ENCODE results near the gene MIEN1.
"Not testable (repeated sequence)": the region's sequence is repeated elsewhere in the genome, so short reads cannot be mapped to it uniquely, and the experiment has no call there.

The MIEN1 gene

DNA sequence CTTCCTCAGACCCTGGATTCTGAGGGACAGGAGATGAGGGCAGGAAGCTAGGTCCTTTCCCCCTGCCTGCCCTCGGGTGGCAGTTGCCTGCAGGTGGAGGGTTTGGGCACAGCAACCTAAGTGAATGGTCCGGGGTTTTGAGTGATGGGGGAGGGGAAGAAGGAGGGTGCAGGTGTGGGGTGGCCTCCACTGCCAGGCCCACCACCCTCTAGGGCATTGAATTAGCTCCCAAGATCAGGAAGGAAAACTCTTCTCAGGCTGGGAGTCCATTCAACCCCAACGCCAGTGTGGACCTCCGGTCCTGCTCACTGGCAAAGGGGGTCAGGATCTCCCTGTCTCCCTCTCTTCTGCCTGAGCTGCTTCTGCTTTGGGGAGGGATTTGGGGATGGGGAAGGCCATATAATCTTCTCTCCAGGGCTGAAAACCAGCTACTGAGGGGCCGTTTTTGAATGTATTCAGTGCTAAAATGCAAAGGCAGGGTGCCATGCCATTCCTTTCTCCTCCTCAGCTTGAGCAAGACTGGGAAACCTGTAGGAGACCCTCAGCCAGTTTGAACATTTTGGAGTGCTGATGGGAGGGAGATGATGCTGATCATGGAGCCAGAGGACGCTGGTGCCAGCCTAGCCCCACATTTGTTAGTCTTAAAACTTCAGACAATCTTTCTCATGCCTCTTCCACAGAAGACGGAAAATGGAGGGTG is 26.2 kb upstream of the MIEN1 start:
- FAIRE-seq (no peak), DNase-seq (ENCODE audit: insufficient read length, low spot score) (no peak)

DNA sequence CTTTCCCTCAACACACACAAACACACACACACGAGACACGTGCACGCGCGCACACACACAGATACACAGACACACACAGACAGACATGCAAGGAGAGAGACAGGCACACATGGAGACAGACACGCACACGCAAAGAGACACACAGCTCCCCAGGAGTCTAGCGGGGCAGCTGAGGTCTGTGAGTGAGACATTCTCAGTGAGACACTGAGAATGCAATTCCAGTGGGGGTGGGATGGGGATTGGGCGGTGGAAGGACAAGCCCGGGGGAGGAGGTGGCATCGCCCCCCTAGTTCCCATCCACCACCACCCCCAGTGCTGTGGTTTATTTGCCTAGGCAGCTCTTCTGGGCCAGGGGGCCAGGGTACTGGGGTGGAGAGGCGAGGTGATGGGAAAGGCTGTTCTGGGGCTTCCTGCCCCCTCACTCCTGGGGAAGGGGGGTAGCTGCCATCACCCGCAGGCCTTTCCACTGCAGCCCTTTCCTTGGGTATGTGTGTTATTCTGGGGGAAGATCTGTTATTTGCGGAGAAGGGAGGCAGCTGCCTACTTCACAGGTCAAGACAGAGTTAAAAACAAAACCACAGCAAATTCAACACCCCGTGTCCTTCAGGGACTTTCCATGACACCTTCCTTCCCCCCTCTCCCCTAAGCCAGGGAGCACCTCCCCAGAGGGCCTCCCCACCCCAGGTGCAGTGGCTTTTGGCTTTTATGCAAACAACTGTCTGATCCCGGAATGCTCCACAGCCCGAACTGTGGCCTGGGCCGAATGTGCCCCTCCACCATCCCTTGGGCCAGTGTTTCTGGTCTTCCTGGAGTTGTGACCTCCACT is 25.4 kb upstream of the MIEN1 start:
- FAIRE-seq: peak; percentile 99
- no peak for DNase-seq (ENCODE audit: insufficient read length, low spot score)

DNA sequence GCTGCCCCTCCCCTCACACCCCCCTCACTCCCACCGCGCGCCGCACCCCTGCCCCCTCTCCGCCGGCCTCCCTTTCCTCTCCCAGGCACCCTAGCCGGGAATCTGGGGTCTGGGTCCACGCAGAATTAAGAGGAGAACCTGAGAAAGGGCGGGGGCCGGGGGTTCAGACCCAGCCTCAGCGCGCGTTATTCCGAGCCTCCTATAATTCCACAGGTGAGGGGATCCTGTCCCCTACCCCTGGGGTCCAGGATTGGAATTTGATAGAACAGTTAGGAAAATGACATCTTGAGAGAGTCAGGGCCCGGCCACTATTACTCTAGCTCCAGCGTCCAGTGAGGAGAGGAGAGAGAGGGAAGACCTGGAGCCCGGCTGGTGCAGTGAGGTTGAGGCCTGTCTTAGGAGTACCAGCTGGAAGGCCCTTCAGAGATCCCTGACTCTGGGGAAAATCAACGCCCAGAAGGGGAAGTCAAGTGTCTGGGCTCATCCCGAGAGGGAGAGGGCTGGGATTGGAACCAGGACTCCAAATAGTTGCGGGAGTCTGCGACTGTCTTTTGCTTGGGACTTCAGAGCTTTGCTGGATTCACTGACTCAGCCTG is 24.7 kb upstream of the MIEN1 start:
- FAIRE-seq (no peak), DNase-seq (ENCODE audit: insufficient read length, low spot score) (no peak)

DNA sequence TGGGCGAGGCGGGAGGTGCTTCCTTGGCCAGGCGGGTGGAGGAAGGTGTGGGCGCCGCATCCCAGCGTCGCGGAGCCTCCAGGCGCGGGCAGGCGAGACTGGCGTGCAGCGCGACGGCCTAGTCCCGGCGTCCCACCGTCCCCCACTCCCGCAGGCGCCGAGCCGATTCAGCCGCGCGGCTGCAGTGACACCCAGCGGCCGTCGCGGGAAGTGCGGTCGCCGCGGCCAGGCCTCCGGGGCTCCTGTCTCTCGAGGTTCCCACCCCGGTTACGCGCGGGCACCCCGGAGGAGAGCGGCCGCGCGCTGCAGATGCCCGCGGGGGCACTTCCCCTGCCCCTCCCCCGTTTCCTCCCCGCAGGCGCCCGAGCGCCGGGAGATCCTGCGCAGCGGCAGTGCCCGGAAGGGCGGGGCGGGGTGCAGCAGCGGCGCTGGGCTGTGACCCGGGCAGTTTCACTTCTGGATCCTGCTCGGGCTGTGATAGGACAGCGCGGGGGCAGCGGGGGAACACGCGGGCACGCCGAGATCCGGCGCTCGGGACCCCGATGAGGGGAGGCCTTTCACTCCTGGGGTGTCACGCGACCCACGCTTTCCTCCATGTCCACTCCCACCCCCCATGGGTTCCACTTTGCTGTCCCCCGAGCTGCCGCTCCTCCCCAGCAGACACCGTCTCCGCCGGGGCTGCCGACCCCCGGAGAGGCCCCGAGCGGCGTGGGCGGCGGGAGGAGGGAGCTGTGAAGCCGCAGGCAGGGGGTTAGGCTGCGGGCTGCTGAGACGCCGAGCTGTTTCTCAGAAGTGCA is 24.0 kb upstream of the MIEN1 start:
- peak; percentile 90 for DNase-seq (ENCODE audit: insufficient read length, low spot score)
- no peak for FAIRE-seq

DNA sequence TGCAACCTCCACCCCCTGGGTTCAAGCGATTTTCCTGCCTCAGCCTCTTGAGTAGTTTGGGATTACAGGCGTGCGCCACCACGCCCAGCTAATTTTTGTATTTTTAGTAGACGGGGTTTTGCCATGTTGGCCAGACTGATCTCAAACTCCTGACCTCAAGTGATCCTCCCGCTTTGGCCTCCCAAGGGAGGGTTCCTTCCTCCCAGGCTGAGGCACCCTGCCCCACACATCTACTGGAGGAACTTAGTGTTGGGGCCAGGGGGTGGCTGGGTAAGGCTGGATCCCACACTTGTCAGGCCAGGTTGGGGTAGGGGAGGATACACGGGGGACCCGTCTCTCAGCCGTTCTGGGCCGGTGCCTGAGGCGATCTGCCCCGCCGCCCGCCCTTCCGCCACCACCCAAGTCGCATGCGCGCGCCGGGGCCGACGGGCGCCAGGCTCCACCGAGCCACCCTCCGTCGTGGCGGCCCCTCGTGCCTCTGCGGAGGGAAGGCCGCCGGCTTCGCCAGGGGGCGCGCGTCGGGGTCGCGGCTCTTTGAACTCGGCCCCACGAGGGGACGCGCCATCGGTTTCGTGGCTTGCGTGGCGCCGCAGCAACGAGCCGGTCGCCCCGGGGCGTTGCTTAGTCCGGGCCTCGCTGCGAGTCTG is 23.3 kb upstream of the MIEN1 start:
- DNase-seq (ENCODE audit: insufficient read length, low spot score): peak; percentile 71
- no peak for FAIRE-seq

DNA sequence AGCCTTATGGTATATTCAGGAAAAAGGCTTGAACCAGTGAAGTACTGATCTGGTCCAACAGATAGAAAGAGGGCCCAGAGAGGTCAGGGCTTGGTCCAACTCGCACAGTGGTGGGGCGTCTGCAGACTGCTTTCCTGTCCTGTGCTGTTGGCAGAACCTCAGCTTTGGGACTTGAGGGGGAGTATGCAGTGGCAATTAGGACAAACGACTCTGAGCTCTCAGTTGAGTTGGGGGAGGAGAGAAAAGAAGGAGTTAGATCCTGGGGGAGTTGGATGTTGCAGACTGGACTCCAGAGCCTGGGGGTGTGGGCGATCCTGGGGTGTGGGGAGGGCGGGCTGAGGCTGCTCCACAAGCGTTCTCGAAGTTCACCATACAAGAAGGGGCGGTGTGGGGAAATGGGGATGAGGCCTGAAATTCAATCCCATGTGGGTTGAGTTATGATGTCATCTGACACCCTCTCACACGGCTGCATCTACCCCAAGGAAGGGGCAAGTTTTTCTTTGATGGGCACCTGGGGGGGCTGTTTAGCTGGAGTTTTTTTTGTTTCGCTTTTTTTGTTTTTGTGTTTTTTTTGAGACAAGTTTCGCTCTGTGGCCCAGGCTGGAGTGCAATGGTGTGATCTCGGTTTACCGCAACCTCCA is 22.0 kb upstream of the MIEN1 start:
- FAIRE-seq: no peak

DNA sequence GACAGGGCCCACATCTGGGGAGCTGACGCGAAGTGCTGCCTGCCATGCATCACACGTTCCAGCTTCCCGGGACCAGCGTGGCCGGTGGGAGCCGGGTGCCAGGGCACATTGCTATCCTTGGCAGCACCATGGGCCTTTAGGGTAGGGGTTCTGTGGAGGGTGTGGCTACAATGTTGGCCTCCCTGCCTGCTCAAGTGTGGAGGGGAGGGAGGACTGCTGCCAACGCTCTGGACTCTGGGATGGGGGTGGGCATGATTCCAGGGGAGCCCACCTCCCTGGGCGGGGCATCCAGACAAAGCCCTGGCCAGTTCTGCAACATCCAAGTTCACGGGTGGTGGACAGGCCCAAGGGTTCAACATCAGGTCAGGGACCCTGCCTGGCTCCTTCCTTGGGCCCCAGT is 21.3 kb upstream of the MIEN1 start:
- FAIRE-seq: no peak
- no peak for DNase-seq (ENCODE audit: insufficient read length, low spot score)

More for the DNA sequence above, 22.0 kb upstream of the MIEN1 start:
- DNase-seq (ENCODE audit: insufficient read length, low spot score): no peak

DNA sequence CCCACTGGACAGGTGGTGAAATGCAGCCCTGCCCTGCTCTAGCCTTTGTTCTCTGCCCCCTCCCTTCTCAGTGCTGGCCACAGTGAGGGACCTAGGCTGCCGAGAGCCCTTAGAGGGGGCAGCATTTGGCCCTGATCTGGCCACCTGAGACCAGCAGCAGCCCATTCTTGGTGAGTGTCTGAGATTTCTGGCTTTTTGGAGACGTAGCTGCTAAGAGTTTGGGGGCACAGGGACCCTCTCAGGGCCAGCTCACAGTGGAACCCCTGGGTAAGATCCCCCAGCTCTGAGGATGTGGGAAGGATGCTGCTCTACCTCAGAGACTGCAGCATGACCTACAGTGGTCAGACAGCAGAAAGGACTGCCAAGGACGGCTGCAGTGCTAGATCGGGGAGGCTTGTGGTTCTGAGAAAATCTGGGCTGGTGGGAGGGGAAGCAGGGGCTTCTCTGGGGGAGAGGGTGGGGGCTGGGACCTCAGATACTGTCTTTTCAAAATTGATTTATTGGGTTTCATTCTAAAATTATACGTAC is 20.7 kb upstream of the MIEN1 start:
- DNase-seq (ENCODE audit: insufficient read length, low spot score) (no peak), FAIRE-seq (no peak)

DNA sequence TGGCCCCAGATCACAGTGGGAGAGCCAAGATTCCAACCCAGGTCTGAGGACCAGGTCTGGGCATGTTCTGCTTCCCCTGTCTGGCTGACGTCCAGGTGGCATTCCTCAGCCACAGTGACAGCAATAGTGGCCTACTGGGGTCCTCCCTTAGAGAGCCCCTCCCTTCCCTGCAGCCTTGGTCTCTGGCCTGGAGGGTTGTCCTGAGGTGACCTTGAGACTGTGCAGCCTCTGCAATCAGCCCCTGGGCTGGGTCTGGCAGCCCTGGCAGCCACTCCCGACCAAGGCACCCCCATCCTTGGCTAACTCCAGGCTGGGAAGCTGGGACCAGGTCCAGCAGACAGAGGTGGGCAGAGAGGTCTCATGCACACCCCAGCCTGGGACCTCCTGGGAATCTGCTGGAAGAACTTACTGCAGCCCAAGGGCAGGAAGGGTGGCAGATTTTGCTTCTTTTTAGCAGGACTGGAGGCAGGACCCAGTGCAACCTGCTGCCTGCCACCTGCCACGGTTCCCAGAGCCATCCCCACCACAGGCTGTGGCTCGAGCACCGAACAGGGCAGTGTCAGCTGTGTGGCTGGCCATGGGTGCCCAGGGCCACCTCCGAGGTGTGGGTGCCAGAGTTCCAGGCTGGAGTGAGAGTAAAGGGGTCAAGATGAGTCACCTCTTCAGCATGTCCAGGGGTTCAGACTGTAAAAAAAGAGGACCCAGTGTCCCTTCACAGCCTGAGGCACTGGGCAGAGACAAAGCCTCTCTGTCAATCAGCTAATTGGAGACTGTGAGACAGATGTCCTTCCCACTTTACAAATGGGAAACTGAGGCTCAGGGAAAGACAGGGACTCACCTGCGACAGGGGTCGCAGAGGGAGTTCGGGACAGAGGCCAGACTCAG is 20.0 kb upstream of the MIEN1 start:
- FAIRE-seq (no peak), DNase-seq (ENCODE audit: insufficient read length, low spot score) (no peak)

DNA sequence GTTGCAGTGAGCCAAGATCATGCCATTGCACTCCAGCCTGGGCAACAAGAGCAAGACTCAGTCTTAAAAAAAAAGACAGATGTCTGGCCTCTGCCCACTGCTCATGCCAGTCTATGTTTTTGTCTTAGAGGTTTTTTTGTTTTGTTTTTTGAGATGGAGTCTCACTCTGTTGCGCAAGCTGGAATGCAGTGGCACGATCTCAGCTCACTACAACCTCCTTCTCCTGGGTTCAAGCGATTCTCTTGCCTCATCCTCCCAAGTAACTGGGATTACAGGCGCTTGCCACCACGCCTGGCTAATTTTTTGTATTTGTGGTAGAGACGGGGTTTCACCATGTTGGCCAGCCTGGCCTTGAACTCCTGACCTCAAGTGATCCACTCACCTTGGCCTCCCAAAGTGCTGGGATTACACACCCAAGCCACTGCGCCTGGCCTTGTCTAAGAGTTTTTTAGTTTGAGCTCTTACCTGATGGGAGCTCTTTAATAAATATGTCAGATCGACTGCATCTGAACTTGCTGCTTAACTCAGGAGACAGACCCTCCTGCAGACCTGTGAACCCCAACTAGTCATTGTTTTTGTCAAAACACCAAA is 18.2 kb upstream of the MIEN1 start:
- not testable (repeated sequence) for FAIRE-seq; DNase-seq (ENCODE audit: insufficient read length, low spot score)

DNA sequence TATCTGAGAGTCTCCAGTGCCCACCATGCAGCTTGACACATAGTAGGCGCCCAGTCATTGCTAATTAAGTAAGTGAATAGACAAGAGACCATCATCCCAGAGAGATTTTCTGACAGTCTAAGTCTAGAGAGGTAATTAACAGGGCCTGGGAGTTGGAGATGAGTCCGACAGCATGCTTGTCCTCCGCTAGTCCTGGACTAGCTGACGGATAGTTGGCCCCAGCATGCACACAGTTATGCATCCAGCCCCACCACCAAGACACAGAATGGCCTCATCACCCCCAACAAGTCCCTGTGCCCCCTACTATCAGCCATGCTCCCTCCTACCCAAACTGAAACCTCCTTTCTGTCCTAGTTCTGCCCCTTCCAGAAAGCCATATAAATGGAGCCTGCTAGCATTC is 17.4 kb upstream of the MIEN1 start:
- no peak for DNase-seq (ENCODE audit: insufficient read length, low spot score)
- no peak for FAIRE-seq

DNA sequence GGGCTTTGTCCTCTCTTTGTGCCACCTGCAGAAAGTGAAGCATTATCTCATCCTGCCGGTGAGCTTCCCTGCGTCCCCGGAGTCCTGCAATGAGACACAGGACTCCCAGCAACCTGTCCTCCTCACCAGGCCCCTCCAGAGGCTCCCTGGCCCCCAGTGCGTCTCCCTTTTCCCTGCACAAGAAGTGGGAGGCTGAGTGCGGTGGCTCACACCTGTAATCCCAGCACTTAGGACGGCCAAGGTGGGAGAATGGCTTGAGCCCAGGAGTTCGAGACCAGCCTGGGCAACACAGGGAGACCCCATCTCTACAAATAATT is 15.8 kb upstream of the MIEN1 start:
- no peak for FAIRE-seq
- DNase-seq (ENCODE audit: insufficient read length, low spot score): no peak

DNA sequence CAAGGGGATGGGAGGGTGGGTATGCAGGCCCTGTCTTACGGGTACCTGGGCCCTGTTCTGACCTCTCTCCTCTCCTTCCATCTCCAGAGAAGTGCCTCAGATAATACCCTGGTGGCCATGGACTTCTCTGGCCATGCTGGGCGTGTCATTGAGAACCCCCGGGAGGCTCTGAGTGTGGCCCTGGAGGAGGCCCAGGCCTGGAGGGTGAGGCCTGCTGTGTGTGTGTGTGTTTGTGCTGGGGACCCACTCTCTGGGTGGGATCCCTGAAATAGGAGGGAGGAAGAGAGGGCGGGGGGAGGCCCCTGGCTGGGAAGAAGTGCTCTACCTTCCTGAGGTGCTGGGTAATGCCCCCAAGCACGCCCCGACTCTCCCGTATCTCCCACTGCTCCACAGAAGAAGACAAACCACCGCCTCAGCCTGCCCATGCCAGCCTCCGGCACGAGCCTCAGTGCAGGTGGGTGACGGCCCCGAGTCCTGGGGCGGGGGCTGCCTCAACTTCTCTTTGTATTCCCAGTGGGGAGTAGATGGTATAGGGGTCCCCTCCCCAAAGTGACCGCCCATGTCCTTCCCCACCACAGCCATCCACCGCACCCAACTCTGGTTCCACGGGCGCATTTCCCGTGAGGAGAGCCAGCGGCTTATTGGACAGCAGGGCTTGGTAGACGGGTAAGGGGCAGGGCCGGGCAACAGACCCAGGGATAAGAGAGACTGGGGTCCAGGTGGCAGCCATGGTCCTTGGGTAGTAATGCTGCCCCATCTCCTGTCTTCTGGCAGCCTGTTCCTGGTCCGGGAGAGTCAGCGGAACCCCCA is 15.2 kb upstream of the MIEN1 start:
- FAIRE-seq (no peak), DNase-seq (ENCODE audit: insufficient read length, low spot score) (no peak)

DNA sequence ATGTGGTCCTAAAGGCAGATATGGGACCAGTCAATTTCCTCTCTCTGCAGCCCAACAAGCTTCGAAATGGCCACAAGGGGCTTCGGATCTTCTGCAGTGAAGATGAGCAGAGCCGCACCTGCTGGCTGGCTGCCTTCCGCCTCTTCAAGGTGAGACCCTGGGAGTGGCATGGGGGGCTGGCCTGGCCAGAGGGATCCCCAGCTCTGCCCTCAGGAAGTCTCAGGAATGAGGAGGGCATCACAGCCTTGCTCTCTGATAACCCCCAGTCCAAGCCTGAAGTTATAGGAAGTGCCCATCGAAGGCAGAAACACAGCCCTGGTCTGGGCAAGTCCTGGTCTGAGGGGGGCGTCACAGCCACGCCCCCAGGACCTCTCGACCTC is 14.5 kb upstream of the MIEN1 start:
- FAIRE-seq: no peak
- DNase-seq (ENCODE audit: insufficient read length, low spot score): no peak

DNA sequence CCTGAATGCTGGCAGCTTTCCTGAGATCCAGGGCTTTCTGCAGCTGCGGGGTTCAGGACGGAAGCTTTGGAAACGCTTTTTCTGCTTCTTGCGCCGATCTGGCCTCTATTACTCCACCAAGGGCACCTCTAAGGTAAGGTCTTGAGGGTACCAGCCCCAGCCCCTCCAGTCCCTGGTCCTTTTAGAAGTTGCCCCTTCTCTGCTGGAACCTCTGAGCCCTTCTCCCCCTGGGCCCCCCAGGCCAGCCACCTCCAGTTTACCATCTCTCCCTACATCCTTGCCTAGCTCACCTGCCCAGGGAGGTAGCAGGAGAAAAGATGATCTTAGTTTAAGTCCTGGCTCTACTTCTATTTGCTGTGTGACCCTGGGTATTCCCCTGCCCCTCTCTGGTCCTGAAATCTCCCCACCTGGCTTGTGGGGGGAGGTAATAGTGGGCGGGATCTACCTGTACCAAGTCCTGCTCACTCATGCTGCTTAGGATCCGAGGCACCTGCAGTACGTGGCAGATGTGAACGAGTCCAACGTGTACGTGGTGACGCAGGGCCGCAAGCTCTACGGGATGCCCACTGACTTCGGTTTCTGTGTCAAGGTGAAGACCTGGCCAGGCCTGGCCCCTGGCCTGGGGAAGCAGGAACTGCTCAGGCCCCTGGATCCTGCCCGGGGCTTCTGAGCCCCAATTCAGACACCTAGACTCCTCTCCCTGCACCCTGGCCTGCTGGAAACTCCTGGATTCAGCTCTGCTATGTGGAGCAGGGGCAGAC is 13.9 kb upstream of the MIEN1 start:
- no peak for FAIRE-seq
- no peak for DNase-seq (ENCODE audit: insufficient read length, low spot score)

DNA sequence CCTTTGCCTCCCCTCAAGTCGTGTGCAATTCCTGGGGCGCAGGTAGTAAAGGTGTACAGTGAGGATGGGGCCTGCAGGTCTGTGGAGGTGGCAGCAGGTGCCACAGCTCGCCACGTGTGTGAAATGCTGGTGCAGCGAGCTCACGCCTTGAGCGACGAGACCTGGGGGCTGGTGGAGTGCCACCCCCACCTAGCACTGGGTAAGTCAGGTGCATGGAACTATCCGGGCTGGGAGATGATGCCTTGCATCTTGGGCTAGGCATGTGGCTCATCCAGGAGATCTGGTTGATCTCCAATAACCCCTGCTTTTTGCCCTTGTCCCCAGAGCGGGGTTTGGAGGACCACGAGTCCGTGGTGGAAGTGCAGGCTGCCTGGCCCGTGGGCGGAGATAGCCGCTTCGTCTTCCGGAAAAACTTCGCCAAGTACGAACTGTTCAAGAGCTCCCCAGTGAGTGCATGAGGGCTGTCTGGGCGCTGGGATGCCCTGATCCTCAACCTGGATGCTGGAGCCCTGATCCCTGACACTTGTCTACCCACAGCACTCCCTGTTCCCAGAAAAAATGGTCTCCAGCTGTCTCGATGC is 12.6 kb upstream of the MIEN1 start:
- DNase-seq (ENCODE audit: insufficient read length, low spot score) (no peak), FAIRE-seq (no peak)

Measured in GM19239 (cell line).